Measurements from ENCODE around the gene SEZ6L.

The SEZ6L gene

GRCh38 chr22:26308467-26308866, 139.2 kb downstream of the SEZ6L start:
- DNase-seq = no peak

DNA sequence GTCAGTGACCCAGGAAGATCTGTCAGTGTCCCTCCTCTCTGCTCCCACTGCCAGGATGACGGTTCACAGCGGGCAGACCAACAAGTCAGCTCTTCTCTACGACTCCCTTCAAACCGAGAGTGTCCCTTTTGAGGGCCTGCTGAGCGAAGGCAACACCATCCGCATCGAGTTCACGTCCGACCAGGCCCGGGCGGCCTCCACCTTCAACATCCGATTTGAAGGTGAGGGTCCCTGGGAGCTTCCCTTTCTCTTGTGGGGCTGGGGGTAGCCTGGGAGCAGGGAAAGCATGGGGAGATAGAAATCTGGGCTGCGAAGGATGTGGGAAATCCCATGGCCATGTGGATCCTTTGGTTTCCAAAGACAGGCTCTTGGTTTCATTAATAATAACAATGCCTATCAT, 141.4 kb downstream of the SEZ6L start:
- no peak for DNase-seq

DNA sequence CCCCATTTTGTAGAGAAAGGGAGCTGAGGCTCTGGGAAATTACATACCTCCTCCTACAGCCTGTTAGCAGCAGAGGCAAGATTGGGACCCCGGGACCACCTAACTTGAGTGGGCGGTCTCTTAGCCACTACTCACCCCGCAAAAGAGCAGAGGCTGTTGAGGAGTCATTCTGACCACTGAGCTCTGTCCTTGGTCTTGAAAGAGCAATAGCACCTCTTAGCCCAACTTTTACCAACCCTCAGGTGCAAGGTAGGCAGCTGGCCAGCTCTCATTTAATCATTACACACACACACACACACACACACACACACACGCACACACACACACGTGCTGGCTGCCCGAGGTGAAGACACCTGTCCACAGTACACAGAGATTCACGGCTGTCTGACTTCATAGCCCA, 144.0 kb downstream of the SEZ6L start:
- no peak for DNase-seq

GRCh38 chr22:26314171-26314570, 144.9 kb downstream of the SEZ6L start:
- no peak for DNase-seq

DNA sequence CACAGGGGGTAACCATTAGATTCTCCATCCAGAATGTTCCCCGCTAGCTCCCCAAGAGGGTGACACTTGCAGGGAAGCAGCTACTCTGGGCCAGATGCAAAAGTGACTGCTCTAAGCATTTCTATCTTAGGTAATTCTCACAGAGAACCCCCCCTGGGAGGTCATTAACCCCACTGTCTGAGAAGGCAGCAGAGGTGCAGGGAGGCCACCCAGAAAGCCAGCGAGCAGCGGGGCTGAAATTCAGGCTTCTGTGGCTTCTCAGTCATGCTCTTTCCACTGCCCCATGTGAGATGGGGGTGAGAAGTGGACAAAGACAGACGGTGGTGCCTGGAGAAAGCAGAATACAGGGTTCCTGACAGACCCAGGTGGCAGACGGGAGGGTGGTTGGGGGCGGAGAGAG, 145.4 kb downstream of the SEZ6L start:
- no peak for DNase-seq

- no peak for DNase-seq
These were observed 147.5 kb downstream of the SEZ6L start for GRCh38 chr22:26316732-26317285.

DNA sequence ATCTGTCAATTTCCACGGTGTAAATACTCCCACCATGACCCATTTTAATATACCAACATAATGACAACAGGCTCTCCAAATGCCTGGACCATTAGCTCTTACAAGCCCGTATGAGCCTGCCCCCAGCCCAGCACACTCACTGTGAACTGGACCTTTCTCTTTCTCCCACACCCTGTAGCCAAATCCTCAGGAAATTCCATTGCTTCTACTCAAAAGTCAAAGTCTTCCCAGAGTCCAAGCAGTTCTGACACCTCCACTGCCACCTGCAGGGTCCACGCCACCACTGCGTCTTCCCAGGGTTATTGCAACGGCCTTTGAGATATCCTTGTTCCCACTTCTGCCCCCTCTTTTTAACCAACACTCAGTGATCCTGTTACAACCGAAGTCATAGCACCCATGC, 149.7 kb downstream of the SEZ6L start:
- no peak for DNase-seq

DNA sequence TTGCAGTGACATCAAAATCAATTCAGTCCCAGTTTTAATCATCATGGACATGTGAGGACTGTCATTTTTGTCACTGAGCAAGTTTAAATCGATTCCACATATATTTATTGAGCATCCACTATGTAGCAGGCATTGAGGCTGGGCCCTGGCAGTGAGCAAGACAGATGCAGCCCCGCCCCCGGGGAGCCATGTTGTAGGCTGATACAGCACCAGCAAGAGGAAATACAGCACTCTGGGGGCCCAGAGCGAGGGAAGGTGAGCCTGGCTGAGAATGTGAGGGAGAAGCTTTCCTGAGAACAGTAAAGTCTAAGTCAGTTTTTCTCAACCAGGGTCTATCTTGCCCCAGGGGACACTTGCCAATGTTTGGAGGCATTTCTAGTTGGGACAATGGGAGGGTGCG, 151.2 kb downstream of the SEZ6L start:
- no peak for DNase-seq

DNA sequence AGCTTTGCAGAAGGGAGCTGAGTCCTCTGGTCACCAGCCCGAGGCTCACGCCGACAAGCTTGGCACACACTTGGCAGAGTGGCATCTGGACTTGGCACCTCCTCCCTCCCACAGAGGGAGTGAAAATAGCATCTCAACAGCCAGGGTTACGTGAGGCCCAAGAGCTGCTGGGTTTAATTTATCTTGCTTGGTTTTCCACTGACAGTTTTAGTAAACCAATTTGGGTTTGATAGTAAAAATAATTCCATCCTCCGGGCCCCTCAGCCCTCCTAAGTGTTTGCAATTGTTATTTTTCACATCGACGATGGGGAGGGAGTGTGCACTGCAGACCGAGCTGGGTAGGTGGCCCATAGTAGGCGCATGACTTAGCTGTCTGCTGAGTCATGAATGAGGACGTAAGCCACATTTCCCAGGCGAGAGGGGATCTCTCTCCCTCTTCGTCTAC, 152.2 kb downstream of the SEZ6L start:
- no peak for DNase-seq

- no peak for DNase-seq
These were observed 153.1 kb downstream of the SEZ6L start for GRCh38 chr22:26322179-26322905.

DNA sequence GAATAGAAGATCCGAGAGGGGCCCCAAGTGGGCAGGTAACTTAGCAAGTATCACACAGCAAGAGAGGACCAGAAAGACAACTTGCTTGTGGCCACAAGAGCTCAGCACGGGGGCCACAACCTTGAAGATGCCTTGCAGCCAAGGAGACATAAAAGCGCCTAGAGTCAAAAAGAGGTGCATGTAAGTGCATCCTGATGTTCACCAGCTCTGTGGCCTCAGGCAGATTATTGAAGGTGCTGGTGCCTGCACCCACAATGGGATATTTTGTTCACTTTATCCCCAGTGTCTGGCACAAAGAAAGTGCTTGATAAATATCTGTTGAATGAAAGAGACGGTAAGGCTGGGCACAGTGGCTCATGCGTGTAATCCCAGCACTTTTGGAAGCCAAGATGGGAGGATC, 153.8 kb downstream of the SEZ6L start:
- no peak for DNase-seq

DNA sequence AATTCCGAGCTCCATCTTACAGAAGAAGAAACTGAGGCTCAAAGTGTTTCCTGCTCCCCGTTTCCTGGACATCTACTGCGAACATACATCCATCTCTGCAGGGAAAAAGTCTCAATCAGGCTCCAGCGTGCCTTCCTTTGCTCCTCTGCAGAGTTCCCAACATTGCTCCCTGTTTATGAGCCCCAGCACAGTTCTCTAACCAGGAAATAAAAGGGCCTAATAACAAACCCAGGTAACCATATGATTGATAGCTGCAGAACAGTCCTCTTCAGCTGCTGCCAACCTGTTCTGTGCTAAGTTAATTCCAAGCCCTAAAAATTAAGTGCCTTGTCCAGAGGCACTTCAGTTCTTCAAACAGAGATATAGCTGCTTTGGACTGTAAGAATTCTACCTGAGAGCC, 154.9 kb downstream of the SEZ6L start:
- DNase-seq = no peak

DNA sequence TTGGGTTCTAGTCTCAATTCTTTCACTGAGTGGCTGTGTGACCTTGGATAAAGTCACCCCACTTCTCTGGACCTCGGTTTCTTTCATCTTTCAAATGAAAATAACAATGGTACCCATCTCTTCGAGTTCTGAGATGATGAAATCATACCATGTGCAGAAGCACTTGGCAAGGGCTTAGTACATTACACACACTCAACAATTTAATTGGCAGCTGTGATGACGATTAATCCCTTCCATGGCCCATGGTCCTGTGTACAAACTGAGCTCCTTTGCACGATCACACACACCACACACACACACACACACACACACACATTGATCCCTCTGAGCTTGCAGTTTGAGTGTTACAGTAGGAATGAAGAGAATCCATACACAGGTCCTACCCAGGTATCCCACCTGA, 156.4 kb downstream of the SEZ6L start:
- DNase-seq = no peak

- no peak for DNase-seq
These were observed 157.5 kb downstream of the SEZ6L start for GRCh38 chr22:26326803-26327202.

DNA sequence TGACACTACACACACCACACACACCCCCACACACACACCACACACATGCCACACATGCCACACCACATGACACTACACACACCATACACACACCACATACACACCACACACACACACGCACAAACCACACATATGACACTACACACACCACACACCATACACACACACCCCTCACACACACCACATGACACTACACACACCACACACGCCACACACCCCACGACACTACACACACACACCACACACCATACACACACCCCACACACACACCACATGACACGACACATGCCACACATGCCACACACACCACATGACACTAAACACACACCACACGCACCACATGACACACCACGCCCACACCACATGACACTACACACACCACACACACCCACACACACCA, 158.0 kb downstream of the SEZ6L start:
- no peak for DNase-seq

- no peak for DNase-seq
These were observed 159.0 kb downstream of the SEZ6L start for GRCh38 chr22:26328221-26328620.

DNA sequence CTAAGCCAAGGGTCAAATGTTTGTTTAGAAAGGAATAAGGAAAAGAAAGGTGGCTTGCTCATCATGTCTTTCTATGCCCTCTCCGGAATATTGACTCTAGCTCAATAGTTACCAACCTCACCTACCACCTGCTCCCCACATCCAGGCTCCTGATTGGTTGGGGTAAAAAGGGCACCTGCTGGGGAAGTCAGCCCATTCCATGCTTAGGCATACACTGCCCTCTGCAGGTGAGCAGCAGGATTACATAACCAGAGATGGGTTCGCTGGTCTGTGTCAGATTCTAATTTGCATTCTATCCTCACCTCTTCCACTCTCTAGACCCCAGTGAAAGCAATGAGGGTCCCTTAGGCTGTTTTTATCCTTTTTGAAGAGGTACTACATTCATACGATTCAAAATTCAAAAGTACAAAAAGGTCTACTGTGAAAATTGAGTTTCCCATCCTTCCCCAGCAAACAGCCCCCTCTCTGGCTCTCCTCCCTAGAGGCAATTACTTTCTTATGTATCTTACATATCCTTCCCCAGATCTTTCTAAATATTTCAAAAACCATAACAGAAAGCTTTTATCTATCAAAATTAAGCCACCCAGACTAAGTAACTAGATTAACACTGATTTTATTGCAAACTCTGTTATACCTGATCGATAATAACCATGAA, 161.8 kb downstream of the SEZ6L start:
- peak; percentile 21 for DNase-seq

DNA sequence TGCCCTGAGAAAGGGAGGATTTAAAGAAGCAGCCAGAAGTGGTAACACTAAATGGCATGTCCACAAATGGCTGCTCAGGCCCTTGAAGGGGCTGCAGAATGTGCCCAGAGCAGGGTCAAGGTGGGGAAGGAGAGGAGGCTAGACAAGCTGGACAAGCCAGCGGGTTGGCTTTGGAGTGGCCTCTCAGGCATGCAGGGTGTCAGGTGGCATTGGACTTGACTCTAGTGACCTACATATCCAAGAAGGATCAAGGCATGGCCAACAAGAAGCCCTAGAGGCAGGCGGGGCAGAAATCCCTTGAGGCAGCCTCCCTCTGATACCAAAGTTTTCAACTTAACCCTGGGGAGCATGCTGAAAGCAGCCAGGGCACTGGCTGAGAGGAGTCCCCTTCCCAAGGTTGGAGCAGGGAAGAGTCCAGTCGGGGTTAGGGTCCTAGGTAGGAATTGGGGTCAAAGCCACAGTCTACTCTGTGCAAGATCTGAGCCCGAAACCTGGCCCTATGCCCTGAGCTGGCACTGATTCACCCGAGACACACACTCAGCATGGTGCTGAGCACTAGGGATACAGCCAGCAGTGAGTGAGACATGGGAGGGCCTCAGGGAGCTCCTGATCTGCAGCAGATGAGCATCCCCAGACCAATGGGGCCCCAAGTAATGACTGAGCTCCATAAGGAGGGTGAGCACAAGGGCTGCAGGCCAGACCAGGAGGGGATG, 164.0 kb downstream of the SEZ6L start:
- DNase-seq = no peak

DNA sequence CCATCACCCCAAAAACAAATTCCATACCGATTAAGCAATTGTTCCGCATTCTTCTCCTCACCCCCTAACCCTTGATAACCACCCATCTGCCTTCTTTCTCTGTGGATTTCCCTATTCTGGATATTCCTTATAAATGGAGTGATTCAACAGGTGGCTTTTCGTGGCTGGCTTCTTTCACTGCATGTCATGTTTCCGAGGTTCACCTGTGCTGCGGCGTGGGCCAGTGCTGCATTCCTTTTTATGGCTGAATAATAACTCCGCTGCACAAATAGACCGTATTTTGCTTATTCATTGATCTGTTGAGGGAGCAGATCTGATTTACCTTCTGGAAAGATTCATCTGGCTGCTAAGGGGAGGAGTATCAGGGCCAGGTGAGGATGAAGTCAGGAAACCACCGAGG, 165.0 kb downstream of the SEZ6L start:
- no peak for DNase-seq

DNA sequence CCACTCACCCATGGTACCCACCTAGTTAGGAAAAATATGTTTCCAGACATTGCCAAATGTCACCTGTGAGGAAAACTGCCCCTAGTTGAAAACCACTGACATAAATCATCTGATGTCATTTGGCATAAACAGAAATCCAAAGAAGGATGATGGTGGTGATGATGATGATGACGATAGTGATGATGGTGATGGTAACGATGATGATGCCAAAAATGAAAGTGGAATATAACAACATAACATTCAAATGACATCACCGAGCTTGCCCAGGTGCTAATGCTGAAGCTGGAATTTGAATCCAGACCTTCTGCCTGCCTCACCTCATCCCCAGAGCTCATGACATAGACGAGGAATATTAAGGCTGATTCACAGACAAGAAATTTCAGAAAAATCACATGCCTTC, 167.5 kb downstream of the SEZ6L start:
- DNase-seq = no peak

DNA sequence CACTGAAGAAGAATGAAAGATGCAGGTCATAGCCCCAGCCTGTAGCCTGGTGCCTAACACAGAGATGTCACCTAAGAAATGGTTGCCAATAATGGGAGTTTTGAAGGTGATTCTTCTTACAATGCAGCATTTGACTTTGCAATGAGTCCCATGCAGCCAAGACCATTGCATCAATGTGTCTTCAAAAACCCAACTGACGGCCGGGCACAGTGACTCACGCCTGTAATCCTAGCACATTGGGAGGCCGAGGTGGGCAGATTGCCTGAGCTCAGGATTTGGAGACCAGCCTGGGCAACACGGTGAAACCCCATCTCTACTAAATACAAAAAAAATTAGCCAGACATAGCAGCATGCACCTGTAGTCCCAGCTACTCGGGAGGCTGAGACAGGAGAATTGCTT, 170.5 kb downstream of the SEZ6L start:
- DNase-seq = no peak

- no peak for DNase-seq
These were observed 173.6 kb downstream of the SEZ6L start for GRCh38 chr22:26342745-26343410.

GRCh38 chr22:26345496-26345895, 176.2 kb downstream of the SEZ6L start:
- no peak for DNase-seq
